Measurements from ENCODE around the gene TAS2R13. TPM values are rescaled to one million over a fixed set of nuclear protein-coding genes. Genes with fewer than 3 reads are reported as not detected.

The TAS2R13 gene
- total RNA-seq, 1 donor from 2014 or later, result 2.0 TPM

GRCh38 chr12:10910380-10910779 is 1.0 kb upstream of the TAS2R13 start:
- Histone ChIP-seq H3K9ac (no peak overlapping the region), H3K27ac (no peak overlapping the region), H3F3A (ENCODE audit: low read depth) (no peaks in the 10 kb centered on the region), H3K79me2 (ENCODE audit: low read depth) (no peaks in the 10 kb centered on the region), H3K27me3 (no peaks in the 10 kb centered on the region), H3K9me3 (ENCODE audit: low read depth) (no peaks in the 10 kb centered on the region), H3K4me1 (no peaks in the 10 kb centered on the region), H4K20me1 (ENCODE audit: low read depth) (no peaks in the 10 kb centered on the region), H2AFZ (replicated peaks) (no peak overlapping the region), H3K4me3 (no peak overlapping the region), H3K4me2 (no peak overlapping the region), H3K36me3 (peaks cover 4% of the 10 kb centered on the region)
- Mint-ChIP-seq H3K4me3 (no peak overlapping the region), H3K4me1 (no peaks in the 10 kb centered on the region), H3K36me3 (peaks cover 9% of the 10 kb centered on the region), H3K9me3 (no peaks in the 10 kb centered on the region), H3K27me3 (ENCODE audit: insufficient read depth, low read depth) (no peaks in the 10 kb centered on the region), H3K27ac (no peak overlapping the region)
- TF ChIP-seq EZH2phosphoT487 (IDR thresholded peaks at IDR 0.05) (no peak), EZH2 (IDR thresholded peaks at IDR 0.05) (no peak)
- TF ChIP-seq, protein P1, sequence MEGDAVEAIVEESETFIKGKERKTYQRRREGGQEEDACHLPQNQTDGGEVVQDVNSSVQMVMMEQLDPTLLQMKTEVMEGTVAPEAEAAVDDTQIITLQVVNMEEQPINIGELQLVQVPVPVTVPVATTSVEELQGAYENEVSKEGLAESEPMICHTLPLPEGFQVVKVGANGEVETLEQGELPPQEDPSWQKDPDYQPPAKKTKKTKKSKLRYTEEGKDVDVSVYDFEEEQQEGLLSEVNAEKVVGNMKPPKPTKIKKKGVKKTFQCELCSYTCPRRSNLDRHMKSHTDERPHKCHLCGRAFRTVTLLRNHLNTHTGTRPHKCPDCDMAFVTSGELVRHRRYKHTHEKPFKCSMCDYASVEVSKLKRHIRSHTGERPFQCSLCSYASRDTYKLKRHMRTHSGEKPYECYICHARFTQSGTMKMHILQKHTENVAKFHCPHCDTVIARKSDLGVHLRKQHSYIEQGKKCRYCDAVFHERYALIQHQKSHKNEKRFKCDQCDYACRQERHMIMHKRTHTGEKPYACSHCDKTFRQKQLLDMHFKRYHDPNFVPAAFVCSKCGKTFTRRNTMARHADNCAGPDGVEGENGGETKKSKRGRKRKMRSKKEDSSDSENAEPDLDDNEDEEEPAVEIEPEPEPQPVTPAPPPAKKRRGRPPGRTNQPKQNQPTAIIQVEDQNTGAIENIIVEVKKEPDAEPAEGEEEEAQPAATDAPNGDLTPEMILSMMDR (IDR thresholded peaks at IDR 0.05), result no peak
- DNase-seq (ENCODE audit: low spot score), result no peak

GRCh38 chr12:10904686-10905085 is 4.7 kb downstream of the TAS2R13 start:
- Mint-ChIP-seq H3K36me3 (peaks cover 24% of the 10 kb centered on the region), H3K9me3 (peaks cover 40% of the 10 kb centered on the region), H3K4me1 (no peaks in the 10 kb centered on the region), H3K4me3 (no peak overlapping the region), H3K27ac (no peak overlapping the region), H3K27me3 (ENCODE audit: insufficient read depth, low read depth) (peaks cover 8% of the 10 kb centered on the region)
- no peaks in the 10 kb centered on the region for H3F3A ChIP-seq (ENCODE audit: low read depth)
- no peaks in the 10 kb centered on the region for H4K20me1 ChIP-seq (ENCODE audit: low read depth)
- no peak for DNase-seq (ENCODE audit: low spot score)
- no peaks in the 10 kb centered on the region for H3K4me1 ChIP-seq
- TF ChIP-seq EZH2phosphoT487 (IDR thresholded peaks at IDR 0.05) (no peak), EZH2 (IDR thresholded peaks at IDR 0.05) (no peak)
- TF ChIP-seq, protein P1 (IDR thresholded peaks at IDR 0.05), result no peak
- no peak overlapping the region for H2AFZ ChIP-seq (replicated peaks)
- peaks cover 4% of the 10 kb centered on the region for H3K9me3 ChIP-seq (ENCODE audit: low read depth)
- peaks cover 6% of the 10 kb centered on the region for H3K79me2 ChIP-seq (ENCODE audit: low read depth)
- no peaks in the 10 kb centered on the region for H3K27me3 ChIP-seq
- H3K36me3 ChIP-seq, result peaks cover 14% of the 10 kb centered on the region
- no peak overlapping the region for H3K4me2 ChIP-seq
- H3K9ac ChIP-seq, result no peak overlapping the region
- H3K4me3 ChIP-seq, result no peak overlapping the region
- H3K27ac ChIP-seq, result no peak overlapping the region

GRCh38 chr12:10901427-10901826 is 7.9 kb downstream of the TAS2R13 start:
- Histone ChIP-seq H3K4me2 (no peak overlapping the region), H2AFZ (replicated peaks) (no peak overlapping the region), H3K9ac (no peak overlapping the region), H3K9me3 (ENCODE audit: low read depth) (peaks cover 4% of the 10 kb centered on the region), H3K36me3 (peaks cover 14% of the 10 kb centered on the region), H4K20me1 (ENCODE audit: low read depth) (no peaks in the 10 kb centered on the region), H3F3A (ENCODE audit: low read depth) (no peaks in the 10 kb centered on the region), H3K4me1 (no peaks in the 10 kb centered on the region), H3K27me3 (no peaks in the 10 kb centered on the region), H3K27ac (no peak overlapping the region), H3K79me2 (ENCODE audit: low read depth) (peaks cover 6% of the 10 kb centered on the region), H3K4me3 (no peak overlapping the region)
- no peaks in the 10 kb centered on the region for H3K4me1 Mint-ChIP-seq
- peaks cover 8% of the 10 kb centered on the region for H3K27me3 Mint-ChIP-seq (ENCODE audit: insufficient read depth, low read depth)
- no peak for DNase-seq (ENCODE audit: low spot score)
- no peak overlapping the region for H3K4me3 Mint-ChIP-seq
- TF ChIP-seq, protein P1 (IDR thresholded peaks at IDR 0.05), result no peak
- no peak for TF ChIP-seq EZH2phosphoT487 (IDR thresholded peaks at IDR 0.05)
- no peak for TF ChIP-seq EZH2 (IDR thresholded peaks at IDR 0.05)
- H3K9me3 Mint-ChIP-seq, result peaks cover 46% of the 10 kb centered on the region
- H3K27ac Mint-ChIP-seq, result no peak overlapping the region
- peaks cover 31% of the 10 kb centered on the region for H3K36me3 Mint-ChIP-seq
